Stomach (tissue), 4 donors: ENCODE results near the gene IMP4.

ENCODE experiments used
- POLR2A ChIP-seq, 4 donors: fragments of 450-650 bp; IDR thresholded peaks; one replicate each; pipeline ENCODE4 v1.6.1; 2016; ENCODE audit warnings: antibody characterized with exemption in 4 of 4, control low read depth in 2 of 4, mild to moderate bottlenecking in 1 of 4, moderate library complexity in 1 of 4
- TF ChIP-seq, protein P1 (sequence below), 7 experiments: fragments of 450-650 bp in 4 of 7; fragments of 200-600 bp in 3 of 7; sonication (generic) in 3 of 7; IDR thresholded peaks; one replicate each; pipeline ENCODE4 v1.5.1; 2016 to 2019; ENCODE audit warnings: antibody characterized with exemption in 7 of 7, control low read depth in 2 of 7, mild to moderate bottlenecking in 1 of 7

DNA sequence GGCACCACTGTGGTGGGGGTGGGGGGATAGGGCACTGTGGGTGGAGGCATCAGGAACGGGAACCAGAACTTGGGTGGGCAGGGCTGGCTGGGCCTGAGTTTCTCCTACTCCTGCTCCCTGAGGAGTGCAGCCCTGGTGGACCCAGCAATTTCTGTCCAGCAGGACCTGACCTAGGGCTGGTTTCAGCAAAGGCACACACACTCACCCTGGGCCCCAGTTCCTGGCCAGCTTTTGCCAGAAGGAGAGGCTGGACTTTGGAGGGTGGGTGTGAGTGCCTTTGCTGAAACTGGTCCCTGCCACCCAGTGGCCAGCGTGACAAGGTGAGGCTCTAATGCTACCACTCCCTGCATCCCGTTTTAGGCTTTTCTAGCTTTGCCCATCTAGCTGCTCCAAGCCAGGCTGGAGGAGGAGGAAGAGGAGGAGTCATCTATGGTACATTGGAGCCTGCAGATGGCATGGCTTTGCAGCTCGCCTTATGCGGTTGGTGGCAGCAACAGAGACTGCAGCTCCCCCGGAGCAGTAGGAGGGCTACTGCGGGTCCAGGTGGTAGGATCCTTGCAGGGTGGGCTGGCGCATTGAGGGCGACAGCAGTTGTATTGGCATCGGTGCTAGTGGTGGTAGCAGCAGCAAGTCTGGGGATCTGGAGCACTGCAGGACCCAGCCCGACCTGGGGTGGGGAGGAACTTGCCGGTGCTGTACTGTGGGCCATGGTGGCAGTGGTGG, 40.4 kb upstream of the IMP4 start:
- TF ChIP-seq POLR2A (IDR thresholded peaks at IDR 0.05) = no peak
- TF ChIP-seq, protein P1, sequence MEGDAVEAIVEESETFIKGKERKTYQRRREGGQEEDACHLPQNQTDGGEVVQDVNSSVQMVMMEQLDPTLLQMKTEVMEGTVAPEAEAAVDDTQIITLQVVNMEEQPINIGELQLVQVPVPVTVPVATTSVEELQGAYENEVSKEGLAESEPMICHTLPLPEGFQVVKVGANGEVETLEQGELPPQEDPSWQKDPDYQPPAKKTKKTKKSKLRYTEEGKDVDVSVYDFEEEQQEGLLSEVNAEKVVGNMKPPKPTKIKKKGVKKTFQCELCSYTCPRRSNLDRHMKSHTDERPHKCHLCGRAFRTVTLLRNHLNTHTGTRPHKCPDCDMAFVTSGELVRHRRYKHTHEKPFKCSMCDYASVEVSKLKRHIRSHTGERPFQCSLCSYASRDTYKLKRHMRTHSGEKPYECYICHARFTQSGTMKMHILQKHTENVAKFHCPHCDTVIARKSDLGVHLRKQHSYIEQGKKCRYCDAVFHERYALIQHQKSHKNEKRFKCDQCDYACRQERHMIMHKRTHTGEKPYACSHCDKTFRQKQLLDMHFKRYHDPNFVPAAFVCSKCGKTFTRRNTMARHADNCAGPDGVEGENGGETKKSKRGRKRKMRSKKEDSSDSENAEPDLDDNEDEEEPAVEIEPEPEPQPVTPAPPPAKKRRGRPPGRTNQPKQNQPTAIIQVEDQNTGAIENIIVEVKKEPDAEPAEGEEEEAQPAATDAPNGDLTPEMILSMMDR (IDR thresholded peaks at IDR 0.05) = no peak
